ENCODE measurements around the gene KLK6.

DNA sequence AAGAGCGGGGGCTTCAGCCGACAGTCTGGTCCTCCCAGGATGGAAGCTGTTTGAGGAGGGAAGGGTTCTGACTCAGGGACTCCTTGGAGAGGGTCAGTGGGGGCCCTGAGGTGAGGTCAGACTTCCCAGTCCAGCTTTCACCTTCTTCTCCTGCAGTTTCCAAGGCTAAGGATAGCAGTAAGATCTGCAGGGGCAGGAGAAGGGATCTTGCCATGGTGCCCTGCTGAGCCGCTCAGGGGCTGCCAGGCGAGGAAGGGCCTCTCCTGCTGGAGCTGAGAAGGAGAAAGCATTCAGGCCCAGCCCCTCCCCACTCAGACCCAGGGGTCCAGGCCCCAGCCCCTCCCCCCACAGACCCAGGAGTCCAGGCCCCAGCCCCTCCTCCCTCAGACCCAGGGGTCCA, 12.8 kb upstream of the KLK6 start:
- TF ChIP-seq POLR2A (IDR thresholded peaks at IDR 0.05; ENCODE audit: low read depth, low read length) (no peak), TAF1 (IDR thresholded peaks at IDR 0.05; ENCODE audit: low read depth, low read length) (no peak), SPI1 (IDR thresholded peaks at IDR 0.05; ENCODE audit: low read depth, low read length) (no peak), POLR2AphosphoS5 (IDR thresholded peaks at IDR 0.05; ENCODE audit: low read depth, low read length) (no peak), POU2F2 (IDR thresholded peaks at IDR 0.05; ENCODE audit: low read depth, low read length) (no peak)
